Measurements from ENCODE around the gene PUM2. TPM values are rescaled to one million over a fixed set of nuclear protein-coding genes. Genes with fewer than 3 reads are reported as not detected.

The PUM2 gene
- polyA plus RNA-seq, 1 of the 3 experiments (the other 2 are of a cell fraction), result 19.7 TPM

DNA sequence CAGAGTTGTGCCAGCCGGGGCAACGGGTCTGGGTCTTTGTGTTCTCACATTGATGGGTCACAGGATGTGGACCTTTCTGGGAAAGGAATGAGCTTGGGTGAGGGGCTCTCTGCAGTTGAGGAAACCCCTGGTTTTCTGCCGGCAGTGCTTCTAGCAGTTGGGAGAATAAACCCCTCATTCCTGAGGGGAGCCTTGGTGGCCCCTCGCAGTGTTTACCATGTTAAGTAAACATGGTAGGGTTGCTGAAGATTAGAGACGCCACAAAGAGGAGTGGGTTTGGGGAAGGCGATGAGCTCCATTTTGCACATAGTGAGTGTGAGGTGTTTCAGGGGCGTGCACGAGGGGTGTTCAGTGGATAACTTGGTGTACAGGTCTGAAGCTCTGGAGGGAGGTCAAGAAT is 27.7 kb upstream of the PUM2 start:
- DNase-seq, result no peak
- Histone ChIP-seq H3K27ac (ENCODE audit: low read depth in 2 of 2, low read length in 1 of 2) (no peak overlapping the region), H3K79me2 (ENCODE audit: insufficient read depth) (no peaks in the 10 kb centered on the region), H3K4me2 (no peak overlapping the region), H3K36me3 (replicated peaks in 1 of 2; ENCODE audit: control insufficient read depth in 1 of 2, insufficient read depth in 2 of 2, low read length in 1 of 2) (no peaks in the 10 kb centered on the region), H3K4me3 (ENCODE audit: low read depth in 2 of 2, low read length in 1 of 2) (no peak overlapping the region), H3K9me3 (no peaks in the 10 kb centered on the region), H3K9me2 (no peaks in the 10 kb centered on the region), H3K9ac (no peak overlapping the region), H3K27me3 (ENCODE audit: insufficient read depth) (no peaks in the 10 kb centered on the region; the same call in 1 of the 2 replicates), H4K20me1 (ENCODE audit: insufficient read depth) (no peaks in the 10 kb centered on the region), H2AFZ (ENCODE audit: low read depth) (no peak overlapping the region), H3K4me1 (ENCODE audit: control insufficient read depth in 1 of 2, insufficient read depth in 2 of 2, low read depth in 1 of 2, low read length in 1 of 2) (peaks cover 0 to 16% of the 10 kb centered on the region in 2 experiments; a peak in 1 of 4 replicates), H3F3A (replicated peaks; ENCODE audit: insufficient read depth) (no peaks in the 10 kb centered on the region)
- WGBS (ENCODE audit: low lambda C conversion rate), result 90% methylated on average over 6 of the region's 8 CpGs
- ChIA-PET POLR2A (interaction anchor here (0.9 to 5.2 kb wide), 3 partner anchors 27 to 69 kb away, joined by 3 to 35 read pairs (median 3); partner anchors contain the start of gene RHOB), CTCF (interaction anchor here (0.6 to 16.2 kb wide), 51 partner anchors 10 to 585 kb away, joined by 3 to 176 read pairs (median 8); partner anchors contain the start of genes HS1BP3, RHOB and SDC1)
- no peak for TF ChIP-seq RAD21 (IDR thresholded peaks at IDR 0.05; ENCODE audit: low read length)
- no peak for TF ChIP-seq ELF1 (IDR thresholded peaks at IDR 0.05)
- TF ChIP-seq SMC3 (IDR thresholded peaks at IDR 0.05; ENCODE audit: low read depth, low read length), result no peak
- no peak for TF ChIP-seq FOXJ3 (CRISPR knock-in tag; IDR thresholded peaks at IDR 0.05)
- TF ChIP-seq YY1 (IDR thresholded peaks at IDR 0.05; ENCODE audit: low read depth), result no peak
- no peak for TF ChIP-seq IRF3 (IDR thresholded peaks at IDR 0.05; ENCODE audit: low read depth, low read length)
- TF ChIP-seq EP300 (IDR thresholded peaks at IDR 0.05; ENCODE audit: borderline replicate concordance in 1 of 2, low read depth in 1 of 2, low read length in 1 of 2), result no peak
- TF ChIP-seq TAF1 (IDR thresholded peaks at IDR 0.05; ENCODE audit: borderline replicate concordance, low read depth, low read length), result no peak
- TF ChIP-seq NRF1 (IDR thresholded peaks at IDR 0.05; ENCODE audit: low read depth, low read length), result no peak
- TF ChIP-seq EZH2phosphoT487 (IDR thresholded peaks at IDR 0.05; ENCODE audit: borderline replicate concordance, low read depth), result no peak
- TF ChIP-seq TCF12 (IDR thresholded peaks at IDR 0.05), result no peak
- no peak for TF ChIP-seq REST (IDR thresholded peaks at IDR 0.05; ENCODE audit: low read depth, low read length)
- TF ChIP-seq, protein P1, sequence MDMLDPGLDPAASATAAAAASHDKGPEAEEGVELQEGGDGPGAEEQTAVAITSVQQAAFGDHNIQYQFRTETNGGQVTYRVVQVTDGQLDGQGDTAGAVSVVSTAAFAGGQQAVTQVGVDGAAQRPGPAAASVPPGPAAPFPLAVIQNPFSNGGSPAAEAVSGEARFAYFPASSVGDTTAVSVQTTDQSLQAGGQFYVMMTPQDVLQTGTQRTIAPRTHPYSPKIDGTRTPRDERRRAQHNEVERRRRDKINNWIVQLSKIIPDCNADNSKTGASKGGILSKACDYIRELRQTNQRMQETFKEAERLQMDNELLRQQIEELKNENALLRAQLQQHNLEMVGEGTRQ (IDR thresholded peaks at IDR 0.05; ENCODE audit: borderline replicate concordance, low read depth, low read length), result no peak
- no peak for TF ChIP-seq FOXM1 (IDR thresholded peaks at IDR 0.05; ENCODE audit: low read depth)

Data from SK-N-SH (cell line).